Astrocyte (in vitro differentiated cells and primary cell): Measurements from ENCODE around the gene SLC29A4.

Experiments
- CTCF ChIP-seq: IDR thresholded peaks from 2 replicates; pipeline ENCODE4 v1.5.1; 2011; ENCODE audit warnings: low read depth, mild to moderate bottlenecking, inconsistent platforms, low read length, moderate library complexity; ENCODE audit not compliant: insufficient read depth
- EZH2 ChIP-seq: IDR thresholded peaks from 2 replicates; pipeline ENCODE4 v1.6.1; 2012; ENCODE audit warnings: mild to moderate bottlenecking, low read length, inconsistent platforms; ENCODE audit not compliant: insufficient read depth

GRCh38 chr7:5344342-5344741 lies 61.6 kb downstream of the SLC29A4 start:
- no peak for TF ChIP-seq CTCF
- TF ChIP-seq EZH2 = no peak
